Measurements from ENCODE around the gene CHD9. TPM values are rescaled to one million over a fixed set of nuclear protein-coding genes. Genes with fewer than 3 reads are reported as not detected.
"Not testable (repeated sequence)": the region's sequence is repeated elsewhere in the genome, so short reads cannot be mapped to it uniquely, and the experiment has no call there.

The CHD9 gene
- total RNA-seq, 1 donor from 2014 or later, result 81.4 TPM

DNA sequence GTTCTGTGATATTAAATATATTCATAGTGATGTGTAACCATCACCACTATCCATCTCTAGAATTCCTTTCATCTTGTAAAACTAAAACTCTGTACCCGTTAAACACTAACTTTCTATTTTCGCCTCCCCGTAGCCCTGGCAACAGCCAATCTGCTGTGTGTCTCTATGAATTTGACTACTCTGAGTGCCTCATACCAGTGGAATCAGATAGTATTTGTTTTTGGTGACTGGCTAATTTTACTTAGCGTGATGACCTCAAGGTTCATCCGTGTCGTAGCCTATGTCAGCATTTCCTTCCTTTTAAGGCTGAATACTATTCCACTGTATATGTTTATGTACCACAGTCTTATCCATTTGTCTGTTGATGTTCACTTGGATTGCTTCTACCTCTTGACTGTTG, 18.2 kb downstream of the CHD9 start:
- ATAC-seq (no peak), DNase-seq (no peak)
- Histone ChIP-seq H3K36me3 (no peaks in the 10 kb centered on the region), H3K9me3 (no peaks in the 10 kb centered on the region), H3K27ac (peak overlapping the region; percentile 78), H3K27me3 (no peaks in the 10 kb centered on the region), H3K4me3 (no peak overlapping the region), H3K4me1 (peaks cover 37% of the 10 kb centered on the region)
- TF ChIP-seq, protein P1, sequence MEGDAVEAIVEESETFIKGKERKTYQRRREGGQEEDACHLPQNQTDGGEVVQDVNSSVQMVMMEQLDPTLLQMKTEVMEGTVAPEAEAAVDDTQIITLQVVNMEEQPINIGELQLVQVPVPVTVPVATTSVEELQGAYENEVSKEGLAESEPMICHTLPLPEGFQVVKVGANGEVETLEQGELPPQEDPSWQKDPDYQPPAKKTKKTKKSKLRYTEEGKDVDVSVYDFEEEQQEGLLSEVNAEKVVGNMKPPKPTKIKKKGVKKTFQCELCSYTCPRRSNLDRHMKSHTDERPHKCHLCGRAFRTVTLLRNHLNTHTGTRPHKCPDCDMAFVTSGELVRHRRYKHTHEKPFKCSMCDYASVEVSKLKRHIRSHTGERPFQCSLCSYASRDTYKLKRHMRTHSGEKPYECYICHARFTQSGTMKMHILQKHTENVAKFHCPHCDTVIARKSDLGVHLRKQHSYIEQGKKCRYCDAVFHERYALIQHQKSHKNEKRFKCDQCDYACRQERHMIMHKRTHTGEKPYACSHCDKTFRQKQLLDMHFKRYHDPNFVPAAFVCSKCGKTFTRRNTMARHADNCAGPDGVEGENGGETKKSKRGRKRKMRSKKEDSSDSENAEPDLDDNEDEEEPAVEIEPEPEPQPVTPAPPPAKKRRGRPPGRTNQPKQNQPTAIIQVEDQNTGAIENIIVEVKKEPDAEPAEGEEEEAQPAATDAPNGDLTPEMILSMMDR (IDR thresholded peaks at IDR 0.05), result no peak
- intact Hi-C loops (cut with DNase I), result no loop called here

DNA sequence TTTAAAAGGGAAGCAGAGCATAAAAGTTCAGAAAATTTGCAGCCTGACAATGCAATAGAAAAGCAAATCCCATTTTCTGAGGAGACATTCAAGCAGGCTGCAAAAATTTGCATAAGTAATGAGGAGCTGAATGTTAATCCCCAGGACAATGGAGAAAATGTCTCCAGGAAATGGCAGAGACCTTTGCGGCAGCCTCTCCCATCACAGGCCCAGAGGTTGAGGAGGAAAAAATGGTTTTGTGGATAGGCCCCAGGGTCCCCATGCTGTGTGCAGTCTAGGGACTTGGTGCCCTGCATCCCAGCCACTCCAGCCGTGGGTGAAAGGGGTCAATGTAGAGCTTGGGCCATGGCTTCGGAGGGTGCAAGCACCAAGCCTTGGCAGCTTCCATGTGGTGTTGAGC, 19.5 kb downstream of the CHD9 start:
- H3K36me3 ChIP-seq; H3K27ac ChIP-seq; H3K4me3 ChIP-seq; H3K9me3 ChIP-seq; DNase-seq; intact Hi-C loops (cut with DNase I); ATAC-seq; H3K27me3 ChIP-seq: not testable (repeated sequence)
- H3K4me1 ChIP-seq, result peaks cover 27% of the 10 kb centered on the region

DNA sequence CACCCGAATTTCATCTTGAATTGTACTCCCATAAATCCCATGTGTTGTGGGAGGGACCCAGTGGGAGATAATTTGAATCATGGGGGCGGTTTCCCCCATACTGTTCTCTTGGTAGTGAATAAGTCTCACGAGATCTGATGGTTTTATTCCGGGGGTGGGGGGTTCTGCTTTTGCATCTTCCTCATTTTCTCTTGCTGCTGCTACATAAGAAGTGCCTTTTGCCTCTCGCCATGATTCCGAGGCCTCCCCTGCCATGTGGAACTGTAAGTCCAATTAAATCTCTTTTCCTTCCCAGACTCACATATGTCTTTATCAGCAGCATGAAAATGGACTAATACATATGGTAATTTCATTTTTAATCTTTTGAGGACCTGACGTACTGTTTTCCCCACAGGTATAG, 20.7 kb downstream of the CHD9 start:
- ATAC-seq, result peak; percentile 43
- H3K4me1 ChIP-seq, result peaks cover 33% of the 10 kb centered on the region
- H3K27ac ChIP-seq; DNase-seq; H3K27me3 ChIP-seq; H3K36me3 ChIP-seq; intact Hi-C loops (cut with DNase I); H3K9me3 ChIP-seq; H3K4me3 ChIP-seq: not testable (repeated sequence)

DNA sequence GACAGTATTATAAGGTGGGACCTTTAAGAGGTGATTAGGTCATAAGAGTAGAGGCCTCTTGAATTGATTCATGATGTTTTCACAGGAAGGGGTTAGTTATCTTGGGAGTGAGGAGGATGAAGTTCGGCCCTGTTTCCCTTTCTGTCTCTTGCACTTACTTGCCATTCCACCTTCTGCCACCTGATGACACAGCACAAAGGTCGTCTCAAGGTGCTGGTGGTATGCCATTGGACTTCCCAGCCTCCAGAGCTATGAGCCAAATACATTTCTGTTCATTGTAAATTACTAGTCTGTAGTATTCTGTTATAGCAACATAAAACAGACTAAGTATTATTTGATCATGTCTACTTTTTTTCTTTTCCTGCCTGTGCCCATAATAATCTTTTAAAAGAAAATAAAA, 23.5 kb downstream of the CHD9 start:
- Histone ChIP-seq H3K36me3 (no peaks in the 10 kb centered on the region), H3K9me3 (no peaks in the 10 kb centered on the region), H3K4me1 (peaks cover 29% of the 10 kb centered on the region), H3K27me3 (no peaks in the 10 kb centered on the region), H3K4me3 (no peak overlapping the region), H3K27ac (no peak overlapping the region)
- no peak for DNase-seq
- intact Hi-C loops (cut with DNase I), result no loop called here
- ATAC-seq, result no peak
- TF ChIP-seq, protein P1 (IDR thresholded peaks at IDR 0.05), result no peak

DNA sequence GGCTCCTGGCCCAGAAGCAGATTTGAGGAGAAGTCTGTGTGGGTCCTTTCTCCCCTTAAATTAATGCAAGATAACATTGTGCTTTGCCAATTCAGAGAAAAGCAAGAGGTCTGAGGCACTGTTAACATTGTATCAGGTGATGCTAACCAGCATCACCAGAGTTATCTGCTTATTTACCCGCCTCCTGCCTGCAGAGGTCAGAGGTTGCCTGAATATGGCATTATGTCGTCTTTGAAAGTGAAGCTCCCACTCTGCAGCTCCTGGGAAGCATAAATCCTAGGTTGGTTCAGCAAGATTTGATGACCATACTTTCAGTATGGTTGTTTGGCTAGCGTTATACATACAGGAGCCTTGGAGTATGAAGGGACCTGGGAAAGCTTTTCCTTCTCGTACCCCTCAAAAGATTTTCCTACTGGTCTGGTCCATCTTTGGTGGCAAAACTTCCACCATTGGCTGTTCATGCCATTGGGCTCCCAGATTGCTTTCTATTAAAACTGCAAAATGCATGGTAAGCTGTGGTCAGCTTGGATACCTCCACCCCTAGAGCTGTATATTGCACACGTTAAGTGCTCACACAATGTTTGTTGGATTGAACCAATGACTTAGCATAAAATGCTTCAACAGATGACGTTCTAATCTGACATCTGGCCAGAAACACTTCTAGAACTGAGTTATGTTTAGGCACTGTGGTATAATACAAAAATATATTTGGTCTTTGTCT, 24.1 kb downstream of the CHD9 start:
- Histone ChIP-seq H3K36me3 (no peaks in the 10 kb centered on the region), H3K27ac (peak overlapping the region; percentile 59), H3K27me3 (no peaks in the 10 kb centered on the region), H3K4me1 (peaks cover 36% of the 10 kb centered on the region), H3K9me3 (no peaks in the 10 kb centered on the region), H3K4me3 (no peak overlapping the region)
- intact Hi-C loops (cut with DNase I), result no loop called here
- ATAC-seq, result no peak
- TF ChIP-seq, protein P1 (IDR thresholded peaks at IDR 0.05), result no peak
- DNase-seq, result no peak

DNA sequence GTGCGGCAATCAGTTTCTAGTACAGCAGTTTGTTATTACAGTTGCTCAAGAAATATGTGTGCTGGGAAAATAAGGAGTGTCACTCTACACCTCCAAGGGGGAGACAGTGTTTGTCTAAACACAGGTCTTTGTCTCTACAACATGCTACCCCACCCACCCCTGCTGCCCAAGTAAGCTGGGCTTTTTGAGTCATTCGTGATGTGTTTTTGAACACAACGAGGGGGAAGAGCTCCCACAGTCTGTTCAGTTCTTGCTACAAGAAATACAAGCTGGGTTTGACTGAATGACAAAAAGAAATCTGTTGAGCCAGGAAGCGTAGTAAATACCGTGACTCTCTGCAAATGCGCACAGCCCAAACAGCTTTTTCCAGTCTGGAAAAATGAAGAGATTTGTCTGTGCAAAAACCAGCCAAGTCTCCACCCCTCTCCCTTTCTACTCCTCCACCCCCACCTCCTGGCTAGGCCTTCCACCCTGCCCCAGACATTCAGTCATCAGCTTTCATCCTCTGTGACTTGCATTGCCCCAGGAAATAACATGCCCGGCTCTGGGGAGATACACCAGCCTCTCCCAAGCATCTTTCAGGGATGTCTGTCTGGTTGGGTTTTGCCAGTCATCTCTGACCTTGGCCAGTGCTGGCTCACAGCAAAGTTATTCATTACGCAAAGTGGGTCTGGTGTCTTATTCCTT, 25.7 kb downstream of the CHD9 start:
- no peaks in the 10 kb centered on the region for H3K27me3 ChIP-seq
- ATAC-seq (peak; percentile 59), DNase-seq (no peak)
- no peaks in the 10 kb centered on the region for H3K36me3 ChIP-seq
- TF ChIP-seq, protein P1 (IDR thresholded peaks at IDR 0.05), result no peak
- no peaks in the 10 kb centered on the region for H3K9me3 ChIP-seq
- H3K4me3 ChIP-seq, result no peak overlapping the region
- H3K4me1 ChIP-seq, result peaks cover 52% of the 10 kb centered on the region
- intact Hi-C loops (cut with DNase I), result no loop called here
- peak overlapping the region; percentile 59 for H3K27ac ChIP-seq

Measured in upper lobe of right lung (tissue), 1 donor.